ENCODE data around the gene S100PBP.

S100PBP gene

GRCh38 chr1:32907435-32907834 is 90.0 kb downstream of the S100PBP start:
- H3K27ac ChIP-seq (ENCODE audit: low read length), result no peak overlapping the region
- no peak overlapping the region for H3K4me2 ChIP-seq (ENCODE audit: low read length)
- H3K36me3 ChIP-seq (replicated peaks; ENCODE audit: low read depth, low read length), result no peaks in the 10 kb centered on the region
- no peaks in the 10 kb centered on the region for H3K79me2 ChIP-seq (ENCODE audit: low read length)
- no peaks in the 10 kb centered on the region for H3K4me1 ChIP-seq (ENCODE audit: low read length)
- H3K27me3 ChIP-seq (ENCODE audit: low read depth, low read length), result no peaks in the 10 kb centered on the region
- no peak overlapping the region for H3K9ac ChIP-seq (ENCODE audit: low read length)
- TF ChIP-seq CTCF (IDR thresholded peaks at IDR 0.05; ENCODE audit: low read depth, low read length) (no peak), EZH2phosphoT487 (IDR thresholded peaks at IDR 0.05; ENCODE audit: low read depth) (no peak)
- H3K4me3 ChIP-seq (ENCODE audit: low read length), result no peak overlapping the region
- H3K9me3 ChIP-seq (ENCODE audit: insufficient read depth, low read length), result no peaks in the 10 kb centered on the region
- no peaks in the 10 kb centered on the region for H4K20me1 ChIP-seq (ENCODE audit: insufficient read depth, low read length)
- H2AFZ ChIP-seq (ENCODE audit: low read depth, low read length), result no peak overlapping the region

Measured in OCI-LY3 (cell line).